ENCODE measurements around the gene PARD3B.

- TF ChIP-seq CTCF (IDR thresholded peaks at IDR 0.05) (no peak), POLR2A (IDR thresholded peaks at IDR 0.05) (no peak)
Measured at GRCh38 chr2:204869132-204869823, 324.0 kb downstream of the PARD3B start.
